PC-3 (cell line): ENCODE measurements around the gene TROAP. TPM values are rescaled to one million over a fixed set of nuclear protein-coding genes. Genes with fewer than 3 reads are reported as not detected.
A peak's percentile ranks its signal among the peaks of the same experiment; 100 is the strongest.

Source experiments
- ATAC-seq: fragments of 200-7000 bp; cut with Tn5 transposase; 2 replicates; pipeline ENCODE4 v1.9.1; 2020; ENCODE audit warnings: mild to moderate bottlenecking, moderate library complexity
- BruUV-seq: library from RNA; stranded (reverse); fragments of 400-500 nt; replicated peaks from 2 replicates; lab custom pipeline; 2021; lab: Mats Ljungman, UMichigan
- CTCF ChIA-PET: fragments of 300-600 bp; sonication (Branson Sonifier 250); formaldehyde crosslinking; loops from one replicate; lab custom pipeline; 2022; ENCODE audit warnings: antibody characterized with exemption; lab: Charles Lee
- POLR2A ChIA-PET: fragments of 300-600 bp; sonication (Branson Sonifier 250); formaldehyde crosslinking; loops from one replicate; lab custom pipeline; 2022; ENCODE audit warnings: antibody characterized with exemption; ENCODE audit not compliant: unreplicated experiment; lab: Charles Lee
- DNase-seq: peaks from one replicate; pipeline ENCODE4 v3.0.0-alpha.2; 2015
- H2AFZ ChIP-seq: fragments of 300-600 bp; sonication (generic); 2 replicates; pipeline ENCODE4 v1.6.0; 2016; ENCODE audit warnings: antibody characterized with exemption, low read length
- H3F3A ChIP-seq: fragments of 300-600 bp; sonication (generic); one replicate; pipeline ENCODE4 v1.6.0; 2017; ENCODE audit warnings: antibody characterized with exemption, low read length, control low read depth, mild to moderate bottlenecking; ENCODE audit not compliant: unreplicated experiment
- H3K27ac ChIP-seq: fragments of 300-600 bp; sonication (generic); 2 replicates; pipeline ENCODE4 v1.5.1; 2016; ENCODE audit warnings: mild to moderate bottlenecking, low read length
- H3K27me3 ChIP-seq: fragments of 300-600 bp; sonication (generic); 2 replicates; pipeline ENCODE4 v1.6.1; 2016; ENCODE audit warnings: low read length, mixed read lengths
- H3K36me3 ChIP-seq: fragments of 300-600 bp; sonication (generic); 2 replicates; pipeline ENCODE4 v1.6.1; 2016; ENCODE audit warnings: low read depth, mixed run types, low read length, mixed read lengths
- H3K4me1 ChIP-seq: fragments of 300-600 bp; sonication (generic); 2 replicates; pipeline ENCODE4 v1.5.1; 2016; ENCODE audit warnings: low read length; ENCODE audit not compliant: insufficient read depth
- H3K4me2 ChIP-seq: fragments of 300-600 bp; sonication (generic); 2 replicates; pipeline ENCODE4 v1.6.0; 2016; ENCODE audit warnings: low read length
- H3K4me3 ChIP-seq: fragments of 300-600 bp; sonication (generic); 2 replicates; pipeline ENCODE4 v1.5.1; 2016; ENCODE audit warnings: mild to moderate bottlenecking, low read length, mixed read lengths
- H3K79me2 ChIP-seq: fragments of 300-600 bp; sonication (generic); 2 replicates; pipeline ENCODE4 v1.6.1; 2017; ENCODE audit warnings: low read length, mixed read lengths
- H3K9ac ChIP-seq: fragments of 300-600 bp; sonication (generic); 2 replicates; pipeline ENCODE4 v1.6.0; 2016; ENCODE audit warnings: mild to moderate bottlenecking, low read length
- H3K9me2 ChIP-seq: fragments of 300-600 bp; sonication (generic); replicated peaks from 2 replicates; pipeline ENCODE4 v1.6.1; 2016; ENCODE audit warnings: mixed run types, low read length, mixed read lengths
- H3K9me3 ChIP-seq: fragments of 300-600 bp; sonication (generic); 2 replicates; pipeline ENCODE4 v1.6.1; 2016; ENCODE audit warnings: low read length, mixed read lengths
- H4K20me1 ChIP-seq: fragments of 300-600 bp; sonication (generic); 2 replicates; pipeline ENCODE4 v1.6.1; 2016; ENCODE audit warnings: low read length, mixed read lengths
- EZH2 ChIP-seq: fragments of 300-600 bp; sonication (generic); IDR thresholded peaks from one replicate; pipeline ENCODE4 v1.6.1; 2017; ENCODE audit warnings: antibody characterized with exemption, mild to moderate bottlenecking, low read length; ENCODE audit not compliant: unreplicated experiment
- EZH2phosphoT487 ChIP-seq: fragments of 300-600 bp; sonication (generic); IDR thresholded peaks from 2 replicates; pipeline ENCODE4 v1.6.1; 2018; ENCODE audit warnings: mild to moderate bottlenecking, antibody characterized with exemption, low read length, borderline replicate concordance
- intact Hi-C: fragments of 100-400 bp; cut with micrococcal nuclease; formaldehyde crosslinking; loops from 2 replicates; pipeline ENCODE4 v1.9.0; 2023
- total RNA-seq: library from RNA; depleted of rRNA; stranded (reverse); fragments of >200 nt; gene quantifications from 2 replicates; pipeline ENCODE4 v1.2.3, GENCODE V29; 2014
- TF ChIP-seq, protein P1 (sequence below): fragments of 300-600 bp; sonication (generic); conservative IDR thresholded peaks from 2 replicates; pipeline ENCODE4 v1.5.1; 2017; ENCODE audit warnings: antibody characterized with exemption, low read depth, mild to moderate bottlenecking, low read length

TROAP gene
- total RNA-seq, 1 experiment from 2014 or later, result 103 TPM

DNA sequence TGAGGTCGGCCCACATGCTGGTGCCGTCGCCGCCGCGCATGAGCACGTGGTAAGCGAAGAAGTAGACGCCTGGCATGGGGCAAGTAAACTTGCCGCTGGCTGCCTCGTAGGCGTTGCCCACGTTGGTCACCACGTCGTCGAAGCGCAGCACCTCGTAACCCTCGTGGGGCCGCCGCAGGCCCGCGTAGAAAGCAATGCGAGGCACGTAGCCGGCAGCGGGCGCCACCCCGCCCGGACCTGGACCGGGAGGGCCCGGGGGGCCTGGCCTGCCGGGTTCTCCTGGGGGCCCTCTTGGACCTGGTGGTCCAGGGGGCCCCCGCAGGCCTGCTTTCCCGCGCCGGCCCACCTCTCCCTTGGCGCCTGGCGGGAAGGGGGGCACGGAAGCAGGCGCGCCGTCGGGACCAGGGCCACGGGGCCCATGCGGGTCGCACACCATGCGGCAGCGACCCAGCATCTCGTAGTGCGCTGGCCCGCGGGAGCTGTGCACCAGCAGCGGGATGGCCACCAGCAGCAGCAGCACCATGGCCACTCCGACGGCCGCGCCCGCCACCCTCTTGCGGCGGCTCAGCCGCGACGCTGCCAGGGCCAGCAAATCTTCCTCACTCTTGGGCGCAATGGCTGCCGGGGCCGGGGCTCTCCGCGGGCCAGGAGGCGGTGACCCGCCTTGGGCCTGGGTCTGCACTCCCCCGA lies 13.0 kb downstream of the TROAP start:
- no peaks in the 10 kb centered on the region for H3K79me2 ChIP-seq
- peak overlapping the region; percentile 94 for H2AFZ ChIP-seq
- ATAC-seq (no peak), DNase-seq (no peak)
- intact Hi-C loops, result loop anchor here (2.0 kb wide), 1 partner anchor 47 kb away; no protein-coding TSS in a partner anchor
- H3K4me3 ChIP-seq, result peak overlapping the region; percentile 78
- TF ChIP-seq, protein P1, sequence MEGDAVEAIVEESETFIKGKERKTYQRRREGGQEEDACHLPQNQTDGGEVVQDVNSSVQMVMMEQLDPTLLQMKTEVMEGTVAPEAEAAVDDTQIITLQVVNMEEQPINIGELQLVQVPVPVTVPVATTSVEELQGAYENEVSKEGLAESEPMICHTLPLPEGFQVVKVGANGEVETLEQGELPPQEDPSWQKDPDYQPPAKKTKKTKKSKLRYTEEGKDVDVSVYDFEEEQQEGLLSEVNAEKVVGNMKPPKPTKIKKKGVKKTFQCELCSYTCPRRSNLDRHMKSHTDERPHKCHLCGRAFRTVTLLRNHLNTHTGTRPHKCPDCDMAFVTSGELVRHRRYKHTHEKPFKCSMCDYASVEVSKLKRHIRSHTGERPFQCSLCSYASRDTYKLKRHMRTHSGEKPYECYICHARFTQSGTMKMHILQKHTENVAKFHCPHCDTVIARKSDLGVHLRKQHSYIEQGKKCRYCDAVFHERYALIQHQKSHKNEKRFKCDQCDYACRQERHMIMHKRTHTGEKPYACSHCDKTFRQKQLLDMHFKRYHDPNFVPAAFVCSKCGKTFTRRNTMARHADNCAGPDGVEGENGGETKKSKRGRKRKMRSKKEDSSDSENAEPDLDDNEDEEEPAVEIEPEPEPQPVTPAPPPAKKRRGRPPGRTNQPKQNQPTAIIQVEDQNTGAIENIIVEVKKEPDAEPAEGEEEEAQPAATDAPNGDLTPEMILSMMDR, result no peak
- TF ChIP-seq EZH2 (no peak), EZH2phosphoT487 (no peak)
- no peaks in the 10 kb centered on the region for H3K9me3 ChIP-seq
- H3K36me3 ChIP-seq, result no peaks in the 10 kb centered on the region
- H4K20me1 ChIP-seq, result no peaks in the 10 kb centered on the region
- BruUV-seq, result no TSS peak
- no peaks in the 10 kb centered on the region for H3K9me2 ChIP-seq
- H3K4me1 ChIP-seq, result no peaks in the 10 kb centered on the region
- no peaks in the 10 kb centered on the region for H3K27me3 ChIP-seq
- ChIA-PET POLR2A (no interaction called here), CTCF (interaction anchor here (0.5 to 1.2 kb wide), 2 partner anchors 39 to 178 kb away, joined by 3 to 4 read pairs; no protein-coding TSS in a partner anchor)
- H3F3A ChIP-seq, result no peaks in the 10 kb centered on the region
- H3K9ac ChIP-seq, result no peak overlapping the region
- H3K4me2 ChIP-seq, result peak overlapping the region; percentile 98
- H3K27ac ChIP-seq, result no peak overlapping the region

DNA sequence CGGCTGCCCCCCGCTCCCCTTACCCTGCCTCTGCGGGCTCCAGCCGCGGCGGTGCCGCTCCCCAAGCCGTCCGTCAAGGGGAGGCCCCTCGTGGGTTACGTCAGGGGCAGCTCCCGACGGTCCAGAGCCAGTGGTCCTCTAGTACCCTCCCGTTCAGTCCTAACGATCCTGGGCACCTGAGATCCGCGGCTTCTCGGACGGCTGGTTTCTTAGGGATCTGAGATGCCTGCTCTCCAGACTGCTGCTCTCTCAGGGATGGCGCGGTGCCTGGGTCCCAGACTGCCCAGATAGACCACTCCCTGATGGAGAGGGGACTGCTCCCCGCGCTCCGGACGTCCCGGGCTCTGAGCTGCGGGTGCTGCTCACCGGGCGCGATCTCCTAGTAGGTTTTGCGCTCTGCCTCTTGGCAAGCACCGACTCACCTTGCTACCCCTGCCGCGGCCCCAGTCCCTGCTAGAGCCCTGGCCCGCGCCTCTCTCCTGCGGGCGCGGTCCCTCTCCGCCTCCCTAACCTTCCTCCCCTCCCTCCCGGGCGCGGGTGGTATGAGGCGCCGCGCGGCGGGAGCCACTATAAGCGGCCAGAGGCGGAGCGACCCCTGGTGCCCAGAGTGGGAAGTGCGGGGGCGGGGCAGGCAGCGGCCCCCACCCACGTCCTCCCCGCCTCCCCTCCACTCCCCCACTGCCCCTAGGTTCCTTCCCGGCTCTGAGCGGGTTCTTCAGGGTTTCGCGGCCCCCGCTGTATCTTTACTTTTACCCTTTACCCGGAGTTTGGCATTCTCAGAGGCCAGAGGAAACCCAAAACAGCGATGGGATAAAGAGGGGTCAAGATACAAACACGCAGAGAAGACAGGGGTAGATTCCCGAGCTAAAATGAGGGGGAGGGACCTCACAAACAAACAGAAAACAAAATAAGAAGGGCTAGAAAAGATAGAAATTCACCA lies 13.9 kb downstream of the TROAP start, which contains the start of gene C1QL4:
Gene C1QL4, minus strand, starts transcription at position 544 of the 940 bp plus-strand sequence. CDS start 711 bp downstream, outside the sequence.
- peak within 1 kb of the TSS; percentile 98 for H3K4me2 ChIP-seq
- no peak for TF ChIP-seq EZH2
- TF ChIP-seq, protein P1, result peak; percentile 92
- TF ChIP-seq EZH2phosphoT487, result no peak
- peak within 1 kb of the TSS; percentile 94 for H2AFZ ChIP-seq
- H3K27ac ChIP-seq, result no peak within 1 kb of the TSS
- ChIA-PET CTCF (interaction anchor here (0.5 kb wide), 1 partner anchor 177 kb away, joined by 3 read pairs; no protein-coding TSS in a partner anchor), POLR2A (no interaction called here)
- no peaks in the 10 kb centered on the region for H3K9me3 ChIP-seq
- H3K4me3 ChIP-seq, result peak within 1 kb of the TSS; percentile 78
- intact Hi-C loops, result loop anchor here (1.0 to 2.0 kb wide), 2 partner anchors 39 to 48 kb away; no protein-coding TSS in a partner anchor
- no peaks in the 10 kb centered on the region for H3K36me3 ChIP-seq
- no TSS peak for BruUV-seq
- H3F3A ChIP-seq, result no peaks in the 10 kb centered on the region
- ATAC-seq (peak; percentile 85), DNase-seq (peak; percentile 86)
- peak within 1 kb of the TSS; percentile 53 for H3K9ac ChIP-seq
- H4K20me1 ChIP-seq, result no peaks in the 10 kb centered on the region
- no peaks in the 10 kb centered on the region for H3K79me2 ChIP-seq
- no peaks in the 10 kb centered on the region for H3K4me1 ChIP-seq
- no peaks in the 10 kb centered on the region for H3K9me2 ChIP-seq
- no peaks in the 10 kb centered on the region for H3K27me3 ChIP-seq
